ENCODE measurements around the gene GYPE. TPM values are rescaled to one million over a fixed set of nuclear protein-coding genes. Genes with fewer than 3 reads are reported as not detected.
A peak's percentile ranks its signal among the peaks of the same experiment; 100 is the strongest.
"Not testable (repeated sequence)": the region's sequence is repeated elsewhere in the genome, so short reads cannot be mapped to it uniquely, and the experiment has no call there.

GYPE gene
- total and polyA plus RNA-seq, 2 donors from 2014 or later = 0.60 to 0.63 TPM

DNA sequence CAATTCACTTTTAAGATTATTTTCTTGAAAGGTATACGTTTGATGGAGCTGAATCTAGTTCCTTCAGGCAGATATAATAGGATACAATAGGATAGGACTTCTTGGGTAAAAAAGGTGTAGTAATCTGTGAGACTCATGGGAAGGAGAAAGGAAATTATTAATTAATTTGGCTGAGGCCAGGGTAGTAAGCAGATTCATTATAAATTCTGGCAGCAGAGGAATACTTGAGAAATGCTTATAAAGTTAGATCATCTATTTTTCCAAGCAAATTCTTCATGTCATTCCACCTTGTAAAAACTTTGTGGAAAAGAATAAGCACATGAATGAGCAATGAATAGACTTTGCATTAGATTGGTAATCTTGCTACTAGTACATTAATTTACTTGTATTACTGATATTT is 46.9 kb downstream of the GYPE start:
- Histone ChIP-seq H3K27ac (ENCODE audit: low read depth in 2 of 2, low read length in 2 of 2) (no peak overlapping the region), H3K9ac (ENCODE audit: low read length in 3 of 3) (no peak overlapping the region), H3K4me3 (ENCODE audit: low read length in 3 of 3) (no peak overlapping the region), H3K9me3 (ENCODE audit: control insufficient read depth in 2 of 3, insufficient read depth in 1 of 3, low read length in 3 of 3) (no peaks in the 10 kb centered on the region), H3K36me3 (ENCODE audit: control insufficient read depth in 2 of 3, insufficient read depth in 3 of 3, low read length in 3 of 3) (no peaks in the 10 kb centered on the region), H3K27me3 (ENCODE audit: control insufficient read depth, insufficient read depth, low read length) (no peaks in the 10 kb centered on the region), H3K4me1 (ENCODE audit: control insufficient read depth in 2 of 3, insufficient read depth in 2 of 3, low read depth in 1 of 3, low read length in 3 of 3) (no peaks in the 10 kb centered on the region)
- DNase-seq (no peak), FAIRE-seq (no peak)
- intact Hi-C loops (cut with DNase I) = no loop called here
- TF ChIP-seq, protein P1, sequence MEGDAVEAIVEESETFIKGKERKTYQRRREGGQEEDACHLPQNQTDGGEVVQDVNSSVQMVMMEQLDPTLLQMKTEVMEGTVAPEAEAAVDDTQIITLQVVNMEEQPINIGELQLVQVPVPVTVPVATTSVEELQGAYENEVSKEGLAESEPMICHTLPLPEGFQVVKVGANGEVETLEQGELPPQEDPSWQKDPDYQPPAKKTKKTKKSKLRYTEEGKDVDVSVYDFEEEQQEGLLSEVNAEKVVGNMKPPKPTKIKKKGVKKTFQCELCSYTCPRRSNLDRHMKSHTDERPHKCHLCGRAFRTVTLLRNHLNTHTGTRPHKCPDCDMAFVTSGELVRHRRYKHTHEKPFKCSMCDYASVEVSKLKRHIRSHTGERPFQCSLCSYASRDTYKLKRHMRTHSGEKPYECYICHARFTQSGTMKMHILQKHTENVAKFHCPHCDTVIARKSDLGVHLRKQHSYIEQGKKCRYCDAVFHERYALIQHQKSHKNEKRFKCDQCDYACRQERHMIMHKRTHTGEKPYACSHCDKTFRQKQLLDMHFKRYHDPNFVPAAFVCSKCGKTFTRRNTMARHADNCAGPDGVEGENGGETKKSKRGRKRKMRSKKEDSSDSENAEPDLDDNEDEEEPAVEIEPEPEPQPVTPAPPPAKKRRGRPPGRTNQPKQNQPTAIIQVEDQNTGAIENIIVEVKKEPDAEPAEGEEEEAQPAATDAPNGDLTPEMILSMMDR (IDR thresholded peaks at IDR 0.05; ENCODE audit: borderline replicate concordance, extremely low read depth, insufficient read depth) = no peak

DNA sequence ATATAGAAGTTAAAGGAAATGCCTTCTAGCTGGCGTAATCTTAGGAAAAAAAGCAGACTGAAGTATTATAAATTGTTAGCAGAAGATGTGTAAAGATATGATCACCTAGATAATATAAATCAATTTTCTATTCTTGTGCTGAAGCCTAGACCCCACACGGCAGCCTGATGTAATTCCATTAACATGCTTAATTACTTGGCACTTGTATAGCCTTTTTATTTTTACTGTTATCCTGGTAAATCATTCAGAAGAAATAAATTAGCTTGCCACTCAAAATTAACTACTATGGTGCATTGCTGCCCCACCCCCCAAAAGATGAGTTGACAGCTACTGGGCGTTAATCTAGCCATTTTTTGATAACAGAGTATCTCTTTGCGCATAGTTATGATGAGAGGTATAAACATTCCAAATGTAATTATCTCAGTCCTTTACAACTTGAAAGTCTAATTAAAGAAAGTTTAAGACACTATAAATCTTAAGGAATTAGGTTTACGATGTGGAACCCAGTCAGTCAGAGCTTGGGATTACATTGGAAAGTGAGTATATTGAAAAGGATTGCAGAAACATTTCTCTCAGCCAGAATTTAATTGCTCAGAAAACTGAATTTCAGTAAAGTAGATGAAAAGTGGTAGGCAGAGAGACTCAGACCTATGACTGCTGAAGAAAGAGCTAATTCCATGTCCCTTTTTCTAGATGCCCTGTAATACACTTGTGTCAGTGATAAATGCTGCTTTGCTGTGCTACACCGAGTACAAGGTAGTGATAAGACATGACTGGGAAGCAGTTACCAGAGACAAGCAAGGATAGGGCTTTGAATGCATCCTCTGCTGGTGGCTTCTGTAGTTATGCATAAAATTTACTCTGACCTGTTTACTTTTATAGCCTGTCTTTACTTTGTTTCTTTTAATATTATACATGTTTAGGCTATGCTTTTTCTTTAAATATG is 47.7 kb downstream of the GYPE start:
- H3K27ac ChIP-seq (ENCODE audit: low read depth in 2 of 2, low read length in 2 of 2); H3K9me3 ChIP-seq (ENCODE audit: control insufficient read depth in 2 of 3, insufficient read depth in 1 of 3, low read length in 3 of 3); H3K4me3 ChIP-seq (ENCODE audit: low read length in 3 of 3); H3K36me3 ChIP-seq (ENCODE audit: control insufficient read depth in 2 of 3, insufficient read depth in 3 of 3, low read length in 3 of 3); H3K4me1 ChIP-seq (ENCODE audit: control insufficient read depth in 2 of 3, insufficient read depth in 2 of 3, low read depth in 1 of 3, low read length in 3 of 3); H3K9ac ChIP-seq (ENCODE audit: low read length in 3 of 3); H3K27me3 ChIP-seq (ENCODE audit: control insufficient read depth, insufficient read depth, low read length); intact Hi-C loops (cut with DNase I); FAIRE-seq: not testable (repeated sequence)
- DNase-seq = peak in 2 of 5 donors; percentile 16 to 42

DNA sequence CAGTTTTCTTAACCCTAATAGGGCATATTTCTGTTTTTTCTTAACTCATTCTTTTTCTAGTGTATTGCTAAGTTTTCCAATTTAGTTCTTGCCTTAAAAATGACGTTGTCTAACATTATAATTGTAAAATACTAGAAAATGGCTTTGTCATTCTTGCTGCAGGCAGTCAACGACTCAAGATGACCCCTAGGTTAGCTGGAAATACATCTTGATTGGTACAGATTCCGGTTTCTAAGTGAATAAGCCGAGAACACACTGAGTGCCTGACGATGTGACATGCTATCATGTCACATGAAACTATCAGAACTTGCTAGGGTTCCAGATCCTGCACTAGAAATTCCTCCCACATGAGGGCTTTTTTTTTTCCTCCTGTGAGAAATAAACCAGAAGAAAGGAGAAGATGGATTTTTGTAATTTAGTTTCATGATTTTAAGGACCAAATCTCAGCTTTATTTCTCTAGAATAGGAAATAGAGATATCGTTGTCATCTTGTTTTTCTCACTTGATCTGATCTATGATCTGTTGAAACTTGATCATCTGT is 49.3 kb downstream of the GYPE start:
- H3K9me3 ChIP-seq (ENCODE audit: control insufficient read depth in 2 of 3, insufficient read depth in 1 of 3, low read length in 3 of 3); H3K4me3 ChIP-seq (ENCODE audit: low read length in 3 of 3); H3K36me3 ChIP-seq (ENCODE audit: control insufficient read depth in 2 of 3, insufficient read depth in 3 of 3, low read length in 3 of 3); H3K4me1 ChIP-seq (ENCODE audit: control insufficient read depth in 2 of 3, insufficient read depth in 2 of 3, low read depth in 1 of 3, low read length in 3 of 3); intact Hi-C loops (cut with DNase I); H3K9ac ChIP-seq (ENCODE audit: low read length in 3 of 3); H3K27me3 ChIP-seq (ENCODE audit: control insufficient read depth, insufficient read depth, low read length); H3K27ac ChIP-seq (ENCODE audit: low read depth in 2 of 2, low read length in 2 of 2); FAIRE-seq: not testable (repeated sequence)
- peak in 1 of 5 donors; percentile 10 for DNase-seq

DNA sequence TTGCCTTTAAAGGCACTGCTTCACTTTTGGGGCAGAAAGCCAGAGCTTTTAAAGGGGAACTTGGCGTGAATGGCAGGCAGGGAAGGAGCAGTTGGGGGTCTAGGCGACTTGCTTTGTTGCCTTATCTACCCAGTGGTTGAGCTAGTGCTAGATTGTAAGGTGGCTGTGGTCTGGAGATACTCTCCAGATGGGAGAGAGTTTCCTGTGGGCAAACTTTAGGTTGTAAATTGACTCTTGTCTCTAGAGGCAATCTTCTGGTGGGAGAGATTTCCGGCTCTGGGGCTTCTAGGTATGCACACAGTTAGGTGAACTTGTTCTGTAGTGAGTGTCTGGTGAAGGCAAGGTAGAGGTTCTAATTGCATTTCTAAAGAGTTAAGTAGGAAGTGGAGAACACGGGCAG is 50.7 kb downstream of the GYPE start:
- H3K27me3 ChIP-seq (ENCODE audit: control insufficient read depth, insufficient read depth, low read length); H3K9me3 ChIP-seq (ENCODE audit: control insufficient read depth in 2 of 3, insufficient read depth in 1 of 3, low read length in 3 of 3); H3K9ac ChIP-seq (ENCODE audit: low read length in 3 of 3); H3K4me1 ChIP-seq (ENCODE audit: control insufficient read depth in 2 of 3, insufficient read depth in 2 of 3, low read depth in 1 of 3, low read length in 3 of 3); DNase-seq; intact Hi-C loops (cut with DNase I); H3K27ac ChIP-seq (ENCODE audit: low read depth in 2 of 2, low read length in 2 of 2); FAIRE-seq; H3K4me3 ChIP-seq (ENCODE audit: low read length in 3 of 3); H3K36me3 ChIP-seq (ENCODE audit: control insufficient read depth in 2 of 3, insufficient read depth in 3 of 3, low read length in 3 of 3): not testable (repeated sequence)

DNA sequence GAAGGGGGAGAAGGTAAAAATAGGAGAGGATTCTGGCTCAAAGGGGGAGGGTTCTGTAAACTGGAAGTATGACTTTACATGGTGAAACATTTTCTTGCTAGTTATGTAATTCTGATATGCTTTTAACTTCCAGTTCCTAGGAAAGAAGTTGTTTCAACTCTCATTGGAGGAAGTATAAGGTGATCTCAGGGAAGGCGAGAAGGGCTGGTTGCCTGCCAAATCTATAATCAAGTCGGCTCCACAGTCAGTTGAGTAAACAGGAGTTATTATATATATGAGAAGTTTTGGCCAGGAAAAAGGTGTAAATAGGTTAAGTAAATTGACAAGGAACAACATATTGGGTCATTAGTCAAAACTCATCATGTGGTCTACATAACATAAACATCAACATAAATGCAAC is 56.1 kb downstream of the GYPE start:
- H3K36me3 ChIP-seq (ENCODE audit: control insufficient read depth in 2 of 3, insufficient read depth in 3 of 3, low read length in 3 of 3); intact Hi-C loops (cut with DNase I); H3K9me3 ChIP-seq (ENCODE audit: control insufficient read depth in 2 of 3, insufficient read depth in 1 of 3, low read length in 3 of 3); H3K9ac ChIP-seq (ENCODE audit: low read length in 3 of 3); H3K4me1 ChIP-seq (ENCODE audit: control insufficient read depth in 2 of 3, insufficient read depth in 2 of 3, low read depth in 1 of 3, low read length in 3 of 3); FAIRE-seq; H3K27ac ChIP-seq (ENCODE audit: low read depth in 2 of 2, low read length in 2 of 2); H3K4me3 ChIP-seq (ENCODE audit: low read length in 3 of 3); DNase-seq; H3K27me3 ChIP-seq (ENCODE audit: control insufficient read depth, insufficient read depth, low read length): not testable (repeated sequence)

DNA sequence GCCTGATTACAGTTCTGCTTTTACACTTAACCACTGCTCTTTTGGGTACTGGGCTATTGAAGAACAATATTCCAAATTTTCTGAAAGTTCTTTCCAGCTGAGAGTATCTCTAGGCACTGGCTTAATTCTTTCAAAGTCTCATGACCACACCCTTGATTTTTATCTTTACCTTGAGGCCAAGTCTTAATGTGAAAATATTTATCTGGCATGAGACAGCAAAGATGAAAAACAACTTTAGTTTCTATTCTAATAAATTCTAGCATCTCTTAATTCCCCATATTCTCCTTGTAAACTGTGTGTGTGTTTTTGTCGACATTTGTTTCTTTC is 61.9 kb downstream of the GYPE start:
- H3K27me3 ChIP-seq (ENCODE audit: control insufficient read depth, insufficient read depth, low read length); H3K4me1 ChIP-seq (ENCODE audit: control insufficient read depth in 2 of 3, insufficient read depth in 2 of 3, low read depth in 1 of 3, low read length in 3 of 3); intact Hi-C loops (cut with DNase I); H3K4me3 ChIP-seq (ENCODE audit: low read length in 3 of 3); FAIRE-seq; H3K9ac ChIP-seq (ENCODE audit: low read length in 3 of 3); DNase-seq; H3K9me3 ChIP-seq (ENCODE audit: control insufficient read depth in 2 of 3, insufficient read depth in 1 of 3, low read length in 3 of 3); H3K27ac ChIP-seq (ENCODE audit: low read depth in 2 of 2, low read length in 2 of 2); H3K36me3 ChIP-seq (ENCODE audit: control insufficient read depth in 2 of 3, insufficient read depth in 3 of 3, low read length in 3 of 3): not testable (repeated sequence)

DNA sequence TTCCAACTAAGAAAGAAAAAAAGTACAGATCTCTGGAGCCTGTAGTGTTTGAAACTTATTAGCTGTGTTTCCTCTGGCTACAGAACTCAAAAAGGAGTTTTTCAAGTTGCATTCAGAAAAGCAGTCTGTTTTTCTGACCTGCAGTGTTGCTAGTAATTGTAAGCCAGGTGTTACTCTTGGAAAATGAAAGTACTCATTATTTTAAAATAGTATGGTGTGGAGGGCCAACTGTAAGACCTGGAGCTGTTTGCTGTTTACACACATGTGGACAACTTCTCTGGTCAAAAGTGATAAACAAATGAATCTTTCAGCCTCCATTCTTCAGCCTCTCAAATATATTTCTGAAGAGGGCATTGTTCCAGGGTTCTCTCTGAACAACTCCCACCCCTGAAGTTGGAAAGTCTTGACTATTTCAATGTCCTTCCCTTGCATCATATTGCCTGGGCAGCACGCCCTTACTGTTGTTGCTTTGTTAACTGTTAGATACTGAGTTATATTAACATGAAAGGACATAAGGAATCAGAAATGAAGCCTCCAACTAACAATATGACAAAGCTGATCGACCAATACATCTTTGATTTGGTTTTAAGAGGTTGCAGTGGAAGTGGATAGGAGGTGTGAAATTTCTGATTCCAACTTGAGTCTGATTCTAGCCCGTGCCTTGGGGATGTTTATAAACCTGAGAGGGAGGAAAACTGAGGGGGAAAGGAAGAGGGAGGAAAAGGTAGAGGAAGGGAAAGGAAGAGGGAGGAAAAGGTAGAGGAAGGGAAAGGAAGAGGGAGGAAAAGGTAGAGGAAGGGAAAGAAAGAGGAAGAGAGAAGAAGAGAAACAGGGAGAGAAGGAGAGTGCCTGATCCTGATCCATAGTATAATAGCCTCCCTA is 62.5 kb downstream of the GYPE start:
- H3K9ac ChIP-seq (ENCODE audit: low read length in 3 of 3); intact Hi-C loops (cut with DNase I); H3K27me3 ChIP-seq (ENCODE audit: control insufficient read depth, insufficient read depth, low read length); DNase-seq; H3K36me3 ChIP-seq (ENCODE audit: control insufficient read depth in 2 of 3, insufficient read depth in 3 of 3, low read length in 3 of 3); H3K9me3 ChIP-seq (ENCODE audit: control insufficient read depth in 2 of 3, insufficient read depth in 1 of 3, low read length in 3 of 3); H3K4me1 ChIP-seq (ENCODE audit: control insufficient read depth in 2 of 3, insufficient read depth in 2 of 3, low read depth in 1 of 3, low read length in 3 of 3); H3K4me3 ChIP-seq (ENCODE audit: low read length in 3 of 3); H3K27ac ChIP-seq (ENCODE audit: low read depth in 2 of 2, low read length in 2 of 2); FAIRE-seq: not testable (repeated sequence)
